ENCODE measurements around the gene NEXN.

Gene NEXN

DNA sequence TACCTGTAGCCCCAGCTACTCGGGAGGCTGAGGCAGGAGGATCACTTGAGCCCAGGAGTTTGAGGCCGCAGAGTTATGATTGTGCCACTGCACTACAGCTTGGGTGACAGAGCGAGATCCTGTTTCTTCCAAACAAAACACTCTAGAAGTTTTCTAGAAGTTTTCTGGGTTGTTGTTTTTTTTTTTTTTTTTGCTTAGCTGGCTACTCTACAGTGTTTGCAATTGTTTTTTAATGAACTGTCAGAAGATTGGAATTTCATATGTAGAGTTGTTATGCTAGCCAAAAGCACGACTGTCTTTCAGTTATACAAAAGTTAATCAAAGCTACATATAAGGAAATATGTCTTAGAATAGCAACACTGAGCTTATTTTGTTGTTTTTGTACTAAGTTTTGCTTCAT lies 30.9 kb upstream of the NEXN start:
- TF ChIP-seq CTCF (IDR thresholded peaks at IDR 0.05; ENCODE audit: low read depth, low read length, missing control alignments) = no peak
- no peak for DNase-seq (ENCODE audit: extremely low read depth, low read depth)
- no peak overlapping the region for H3K4me3 ChIP-seq (replicated peaks; ENCODE audit: low read depth, low read length)

DNA sequence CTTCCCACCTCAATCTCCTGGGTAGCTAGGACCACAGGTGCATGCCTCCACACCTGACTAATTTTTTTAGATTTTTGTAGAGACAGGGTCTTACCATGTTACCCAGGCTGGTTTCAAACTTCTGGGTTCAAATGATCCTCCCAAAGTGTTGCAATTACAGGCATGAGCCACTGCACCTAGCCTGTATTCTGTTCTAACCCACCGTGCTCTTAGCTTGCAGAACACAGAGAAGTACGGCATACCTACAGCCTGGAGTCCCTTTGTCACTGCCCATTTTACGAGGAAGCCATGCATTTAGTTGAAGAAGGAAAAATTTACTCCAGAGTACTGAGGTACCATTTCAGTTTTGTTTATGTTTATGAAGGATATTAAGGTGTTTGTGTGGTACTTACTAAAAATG lies 29.7 kb upstream of the NEXN start:
- DNase-seq (ENCODE audit: extremely low read depth, low read depth) = no peak
- no peak for TF ChIP-seq CTCF (IDR thresholded peaks at IDR 0.05; ENCODE audit: low read depth, low read length, missing control alignments)
- no peak overlapping the region for H3K4me3 ChIP-seq (replicated peaks; ENCODE audit: low read depth, low read length)

GRCh38 chr1:77859248-77859647 lies 29.2 kb upstream of the NEXN start:
- TF ChIP-seq CTCF (IDR thresholded peaks at IDR 0.05; ENCODE audit: low read depth, low read length, missing control alignments) = no peak
- H3K4me3 ChIP-seq (replicated peaks; ENCODE audit: low read depth, low read length) = no peak overlapping the region
- no peak for DNase-seq (ENCODE audit: extremely low read depth, low read depth)

DNA sequence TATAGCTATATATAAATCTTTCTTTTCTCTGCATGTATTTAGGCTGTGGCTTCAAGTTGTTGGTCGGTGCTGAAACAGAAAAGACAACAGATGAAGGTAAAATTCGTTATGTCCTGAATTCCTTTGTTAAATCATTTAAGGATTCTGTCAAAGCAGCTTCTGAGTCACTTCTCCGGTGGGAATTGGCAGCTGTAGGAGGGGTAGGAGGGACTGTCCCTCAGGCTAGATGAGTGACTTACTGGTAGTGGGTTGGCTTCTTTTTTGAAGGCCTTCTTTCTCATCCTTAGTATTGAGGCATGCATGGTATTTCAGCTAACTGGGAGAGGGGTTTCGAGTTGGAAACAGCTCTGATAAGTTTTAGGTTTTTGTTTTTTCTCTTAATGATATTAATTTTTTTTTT lies 22.1 kb upstream of the NEXN start:
- H3K4me3 ChIP-seq (replicated peaks; ENCODE audit: low read depth, low read length) = no peak overlapping the region
- no peak for DNase-seq (ENCODE audit: extremely low read depth, low read depth)
- TF ChIP-seq CTCF (IDR thresholded peaks at IDR 0.05; ENCODE audit: low read depth, low read length, missing control alignments) = no peak

DNA sequence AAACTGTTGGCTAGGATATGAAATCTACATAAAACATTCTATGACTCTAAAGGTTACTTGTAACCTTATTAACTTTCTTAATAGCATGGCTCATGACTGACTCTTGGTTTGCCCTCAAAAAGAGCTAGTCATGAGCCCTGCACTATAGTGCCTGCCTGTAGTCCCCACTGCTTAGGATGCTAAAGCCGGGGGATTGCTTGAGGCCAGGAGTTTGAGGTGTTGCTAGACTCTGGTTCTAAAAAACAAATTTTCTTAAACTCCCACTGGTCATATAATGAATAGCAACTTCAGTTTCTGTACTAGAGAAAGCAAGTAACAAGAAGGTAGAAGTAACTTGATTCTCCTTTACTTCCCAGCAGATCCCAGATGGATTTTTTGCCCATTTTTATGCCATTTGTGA lies 15.8 kb upstream of the NEXN start:
- no peak for TF ChIP-seq CTCF (IDR thresholded peaks at IDR 0.05; ENCODE audit: low read depth, low read length, missing control alignments)
- H3K4me3 ChIP-seq (replicated peaks; ENCODE audit: low read depth, low read length) = no peak overlapping the region
- no peak for DNase-seq (ENCODE audit: extremely low read depth, low read depth)

DNA sequence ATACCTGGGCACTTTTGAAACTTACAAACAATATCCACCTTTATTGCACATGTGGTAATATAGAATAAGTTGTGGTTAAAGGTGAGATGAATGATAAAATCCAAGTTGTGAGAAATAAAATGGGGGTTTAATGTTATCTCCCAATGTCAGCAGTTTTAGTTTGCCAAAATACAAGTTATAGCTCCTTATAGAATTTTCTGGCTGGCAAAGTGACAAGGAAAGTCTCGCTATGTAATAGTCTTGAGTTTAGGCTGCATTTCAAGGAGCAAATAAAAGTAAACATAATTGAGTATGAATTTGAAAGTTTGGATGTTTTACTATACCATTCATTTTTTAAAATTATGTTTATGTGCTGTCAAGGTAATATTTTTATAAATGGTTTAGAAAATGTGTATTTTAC lies 15.0 kb upstream of the NEXN start:
- TF ChIP-seq CTCF (IDR thresholded peaks at IDR 0.05; ENCODE audit: low read depth, low read length, missing control alignments) = no peak
- no peak overlapping the region for H3K4me3 ChIP-seq (replicated peaks; ENCODE audit: low read depth, low read length)
- no peak for DNase-seq (ENCODE audit: extremely low read depth, low read depth)

DNA sequence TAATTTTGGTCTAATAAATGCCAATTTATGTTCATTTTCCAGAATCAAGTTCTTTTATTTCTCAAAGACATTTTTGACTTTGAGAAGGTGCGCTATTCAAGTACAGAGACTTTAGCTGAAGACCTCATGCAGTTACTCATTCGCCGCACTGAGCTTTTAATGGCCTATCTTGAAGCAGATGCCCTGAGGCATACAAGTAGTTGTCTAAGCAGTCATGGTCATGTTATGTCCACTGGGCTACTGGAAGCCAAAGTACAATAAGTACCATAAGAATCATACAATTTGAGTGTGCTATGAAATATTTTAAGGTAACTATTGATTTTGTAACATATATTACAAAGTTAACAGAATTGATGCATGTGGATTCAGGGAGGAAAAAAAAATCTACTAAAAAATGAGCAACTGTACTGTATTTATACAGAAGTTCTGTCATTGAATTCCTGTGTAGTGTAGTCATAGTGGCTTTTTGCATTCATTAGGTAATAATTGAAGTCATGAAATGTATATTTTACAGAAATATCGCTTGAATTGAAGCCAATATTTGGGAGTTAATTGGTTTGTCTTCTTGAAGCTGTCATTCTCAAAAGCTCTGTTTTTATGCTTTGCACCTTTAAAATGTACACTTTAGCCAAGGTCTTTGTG lies 13.5 kb upstream of the NEXN start:
- H3K4me3 ChIP-seq (replicated peaks; ENCODE audit: low read depth, low read length) = no peak overlapping the region
- DNase-seq (ENCODE audit: extremely low read depth, low read depth) = no peak
- no peak for TF ChIP-seq CTCF (IDR thresholded peaks at IDR 0.05; ENCODE audit: low read depth, low read length, missing control alignments)
